NCI-H1436 treated with DMSO at 0.1 percent for 48 hours (cell line): ENCODE measurements around the gene EHD4.

Experiments
- DNase-seq: peaks from one replicate; lab custom pipeline; 2025; lab: John Stamatoyannopoulos, UW

EHD4 gene

DNA sequence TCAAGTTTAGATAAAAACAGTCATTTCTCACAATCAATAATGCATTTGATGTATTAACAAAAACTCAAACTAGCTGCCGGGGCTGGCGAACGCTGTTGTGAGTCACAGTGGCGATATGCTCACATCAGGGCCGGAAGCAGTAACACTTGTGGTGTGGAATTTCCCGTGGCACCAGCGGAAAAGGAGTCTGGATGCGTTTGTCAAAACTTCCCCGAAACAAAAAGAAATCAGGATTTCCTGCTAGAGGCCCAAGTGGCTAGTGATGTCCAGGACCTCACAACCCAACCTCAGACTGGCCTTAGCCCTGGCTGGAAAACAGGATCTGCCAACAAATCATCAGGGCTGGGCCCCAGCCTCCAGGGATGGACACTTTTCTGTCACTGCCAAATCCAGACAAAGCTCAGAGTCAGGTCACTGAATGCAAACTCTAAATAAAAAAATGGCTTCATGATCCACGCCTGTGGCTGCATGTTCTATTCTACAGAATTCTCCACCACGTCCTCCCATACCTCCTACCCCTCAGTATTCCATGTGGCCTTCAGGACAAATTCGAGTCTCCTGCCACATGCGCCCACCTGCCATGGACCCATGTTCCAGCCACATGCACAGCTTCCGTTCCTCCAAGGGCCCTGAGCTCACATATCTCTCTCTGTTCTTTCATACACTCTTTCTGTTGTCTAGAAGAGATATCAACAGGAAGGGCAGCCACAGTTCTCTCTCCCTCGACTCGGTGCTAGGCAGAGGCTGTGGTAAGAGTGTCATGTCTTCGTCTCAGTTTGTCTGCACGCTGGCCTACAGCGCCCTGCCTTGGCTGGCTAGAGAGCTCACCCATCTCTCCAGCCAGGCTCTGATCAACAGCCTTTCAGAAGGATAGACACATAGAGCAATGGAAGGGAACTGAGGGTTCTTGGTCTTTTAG lies 35.4 kb downstream of the EHD4 start:
- DNase-seq, result no peak

DNA sequence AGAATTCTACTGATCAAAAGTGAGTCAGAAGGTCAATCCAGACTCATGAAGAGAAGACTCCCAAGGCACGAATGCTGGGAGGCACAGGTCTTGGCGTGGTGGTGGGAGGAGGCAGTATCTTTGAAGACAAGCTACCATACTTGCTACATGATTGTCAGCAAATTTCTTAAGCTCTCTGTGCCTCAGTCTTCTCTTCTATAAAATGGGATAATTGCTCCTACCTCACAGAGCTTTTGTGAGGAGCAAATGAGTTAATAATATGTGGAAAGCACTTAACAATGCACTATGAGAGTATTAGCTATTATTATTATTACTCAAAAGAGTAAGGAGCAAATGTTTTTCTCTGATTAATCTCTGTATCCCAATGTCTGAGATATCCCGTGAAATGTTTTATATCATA lies 36.2 kb downstream of the EHD4 start:
- DNase-seq, result no peak

DNA sequence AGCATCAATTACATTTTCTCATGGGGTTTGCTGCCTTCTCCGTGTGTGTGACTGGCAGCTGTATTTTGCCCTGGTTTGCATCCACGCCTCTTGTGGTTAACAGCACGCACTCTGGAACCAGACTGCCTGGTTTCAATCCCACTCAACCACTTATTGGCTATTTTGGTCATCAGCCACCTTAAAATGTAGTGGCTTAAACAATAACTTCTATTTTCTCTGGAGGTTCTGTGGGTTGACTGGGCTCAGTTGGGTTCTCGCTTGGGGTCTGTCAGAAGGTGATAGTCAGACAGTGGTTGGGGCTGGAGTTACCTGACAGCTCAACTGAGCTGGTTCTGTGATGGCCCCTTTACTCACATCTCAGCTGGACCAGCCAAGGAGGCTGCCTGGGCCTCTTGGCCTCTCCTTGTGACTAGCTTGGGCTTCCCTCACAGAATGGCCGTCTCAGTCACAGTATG lies 36.8 kb downstream of the EHD4 start:
- DNase-seq, result no peak

DNA sequence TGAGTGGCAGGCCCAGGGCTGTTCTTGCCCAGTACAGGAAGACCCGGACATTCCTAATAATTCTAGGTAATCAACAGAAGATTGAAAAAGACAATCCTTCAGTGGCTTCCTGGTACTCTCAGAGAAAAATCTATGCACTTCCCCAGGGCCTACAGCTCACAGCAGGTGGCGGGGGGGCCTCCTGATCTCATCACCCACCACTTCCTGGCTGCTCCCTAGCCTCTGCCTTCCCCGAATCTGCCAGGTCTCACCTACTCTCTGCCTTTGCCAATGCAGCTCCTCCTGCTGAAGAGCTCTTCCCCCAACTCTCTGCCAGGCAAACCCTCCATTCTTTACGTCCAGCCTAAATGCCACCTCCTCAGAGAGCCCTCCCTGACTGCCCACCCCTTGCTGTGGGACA lies 37.5 kb downstream of the EHD4 start:
- DNase-seq, result no peak

DNA sequence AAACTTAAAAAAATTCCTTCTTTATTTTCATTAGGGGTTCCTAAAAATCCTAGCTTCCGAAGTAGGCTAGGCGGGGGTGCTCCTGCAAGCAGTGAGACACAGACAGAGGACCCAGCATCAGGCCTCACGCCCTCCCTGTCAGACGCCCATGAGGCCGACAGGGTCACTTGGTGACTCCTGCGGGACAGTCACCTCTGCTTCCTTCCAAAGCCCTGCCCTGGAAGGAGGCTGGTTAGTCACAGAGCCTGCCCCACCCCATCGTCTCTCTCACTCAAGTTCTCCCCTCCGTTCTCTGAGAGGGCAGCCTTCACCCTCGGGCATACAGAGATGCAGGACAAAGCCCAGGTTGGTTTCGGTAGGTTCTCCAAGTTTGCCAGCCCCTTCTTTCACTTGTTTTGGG lies 38.6 kb downstream of the EHD4 start:
- DNase-seq, result no peak

DNA sequence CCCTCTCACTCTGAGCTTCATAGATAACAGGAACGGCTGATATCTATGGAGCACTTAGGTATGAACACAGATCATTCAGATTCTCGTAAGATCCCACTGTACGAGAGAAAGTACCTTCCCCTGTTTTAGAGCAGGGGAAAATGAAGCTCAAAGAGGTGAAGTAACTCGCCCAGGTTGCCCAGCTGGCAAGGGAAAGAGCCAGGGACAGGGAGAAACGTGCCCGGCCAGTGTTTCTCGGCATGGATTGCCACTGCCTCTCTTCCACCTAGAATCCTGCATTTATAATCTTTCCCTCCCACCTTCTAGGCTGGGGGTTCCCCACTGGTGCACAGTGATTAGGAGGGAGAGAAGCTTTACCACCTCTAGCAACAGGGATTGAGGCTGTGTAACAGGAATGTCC lies 39.0 kb downstream of the EHD4 start:
- DNase-seq, result no peak

DNA sequence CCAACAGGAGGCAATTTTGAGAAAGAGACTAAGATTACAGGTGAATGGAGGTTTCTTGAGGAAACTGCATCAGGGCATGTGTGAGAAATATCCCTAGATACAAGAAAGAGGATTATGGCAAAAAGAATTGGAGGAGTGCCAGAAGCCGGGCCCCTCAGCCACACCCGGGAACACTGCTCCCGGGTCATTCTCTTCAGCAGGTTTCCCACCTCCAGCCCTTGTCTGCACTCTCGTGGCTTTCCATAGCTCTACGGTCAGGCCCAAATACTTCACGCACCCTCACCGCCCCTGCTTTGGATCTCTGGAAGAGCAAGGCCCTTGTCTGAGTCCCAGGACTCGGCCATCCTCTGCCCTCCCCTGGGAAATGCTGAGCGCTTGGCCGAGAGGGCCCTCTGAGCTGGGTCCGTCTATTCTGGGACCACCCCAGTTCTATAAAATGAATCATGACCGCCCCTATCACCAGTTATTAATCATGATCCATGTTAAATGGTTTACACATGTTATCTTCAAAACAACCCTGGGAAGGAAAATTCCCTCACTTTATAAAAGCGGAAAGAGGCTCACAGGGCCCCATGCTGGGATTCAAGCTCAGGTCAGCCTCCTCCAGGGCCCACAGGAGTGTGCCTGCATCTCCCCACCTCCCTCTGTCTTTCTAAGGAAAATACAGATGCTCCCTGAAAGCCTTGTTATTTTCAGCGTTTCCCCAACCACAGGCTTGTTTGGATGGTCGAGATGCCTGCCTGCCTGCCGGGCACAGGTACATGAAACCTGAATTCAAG lies 39.7 kb downstream of the EHD4 start:
- no peak for DNase-seq

DNA sequence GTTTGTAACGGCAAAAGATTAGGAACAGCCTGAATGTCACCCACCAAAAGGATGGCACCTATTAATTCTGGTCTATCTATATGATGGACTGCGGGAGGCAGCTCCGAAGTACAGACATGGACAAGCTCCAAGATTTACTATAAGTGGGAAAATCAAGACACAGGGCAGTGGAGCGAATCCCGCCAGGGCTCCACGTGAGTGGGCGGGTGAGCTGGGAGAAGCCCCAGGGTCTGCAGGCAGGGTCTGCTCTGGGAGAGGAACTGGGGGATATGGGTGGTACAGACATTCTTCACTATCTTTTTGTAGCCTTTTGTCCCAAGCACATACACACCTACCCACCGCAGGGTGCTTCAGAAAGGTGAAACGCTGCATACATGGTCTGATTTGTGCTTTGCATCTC lies 40.3 kb downstream of the EHD4 start:
- no peak for DNase-seq

DNA sequence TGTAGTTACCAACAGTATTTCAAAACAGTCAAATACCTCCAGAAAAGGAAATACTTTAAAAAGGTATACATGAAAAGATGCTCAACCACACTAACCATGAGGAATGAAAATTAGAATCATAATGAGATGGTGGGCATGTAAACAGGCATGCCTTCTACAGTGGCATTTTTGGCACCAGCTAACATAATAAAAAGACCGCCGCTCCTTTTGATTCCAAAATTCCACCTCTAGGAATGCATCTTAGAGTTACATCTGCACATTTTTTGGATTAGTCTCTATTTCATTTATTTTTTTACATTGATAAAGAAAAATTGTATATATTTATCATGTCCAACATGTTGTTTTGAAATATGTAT lies 41.5 kb downstream of the EHD4 start:
- DNase-seq, result no peak

DNA sequence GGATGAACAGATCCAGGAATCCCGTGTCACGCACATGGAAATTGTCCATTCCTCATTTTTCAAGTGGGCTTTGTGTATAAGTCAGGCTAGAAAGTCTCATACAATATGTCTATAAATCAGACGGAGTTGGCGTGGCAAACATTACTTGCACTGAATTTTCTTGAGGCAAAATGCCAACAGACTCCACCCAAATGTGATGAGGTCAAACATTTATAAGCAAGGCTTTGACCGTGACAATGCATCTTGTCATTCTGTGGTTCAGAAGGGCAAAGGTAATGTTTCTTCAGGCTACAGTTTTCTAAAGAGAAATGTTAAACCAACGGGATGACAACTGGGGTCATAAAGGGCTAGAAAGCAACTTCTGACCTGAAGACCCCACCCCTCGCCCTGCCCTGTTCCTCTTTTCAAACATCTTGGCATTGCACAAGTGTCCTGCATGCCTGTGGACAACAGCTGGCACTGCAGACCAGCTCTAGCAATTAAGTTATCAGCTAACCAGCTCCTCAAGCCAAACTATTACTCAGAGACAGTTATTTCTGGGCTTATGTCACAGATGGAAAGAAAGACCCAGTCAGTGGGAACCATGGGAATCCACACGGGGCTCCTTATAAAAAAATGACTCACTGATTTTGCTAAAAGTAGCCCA lies 42.0 kb downstream of the EHD4 start:
- no peak for DNase-seq

DNA sequence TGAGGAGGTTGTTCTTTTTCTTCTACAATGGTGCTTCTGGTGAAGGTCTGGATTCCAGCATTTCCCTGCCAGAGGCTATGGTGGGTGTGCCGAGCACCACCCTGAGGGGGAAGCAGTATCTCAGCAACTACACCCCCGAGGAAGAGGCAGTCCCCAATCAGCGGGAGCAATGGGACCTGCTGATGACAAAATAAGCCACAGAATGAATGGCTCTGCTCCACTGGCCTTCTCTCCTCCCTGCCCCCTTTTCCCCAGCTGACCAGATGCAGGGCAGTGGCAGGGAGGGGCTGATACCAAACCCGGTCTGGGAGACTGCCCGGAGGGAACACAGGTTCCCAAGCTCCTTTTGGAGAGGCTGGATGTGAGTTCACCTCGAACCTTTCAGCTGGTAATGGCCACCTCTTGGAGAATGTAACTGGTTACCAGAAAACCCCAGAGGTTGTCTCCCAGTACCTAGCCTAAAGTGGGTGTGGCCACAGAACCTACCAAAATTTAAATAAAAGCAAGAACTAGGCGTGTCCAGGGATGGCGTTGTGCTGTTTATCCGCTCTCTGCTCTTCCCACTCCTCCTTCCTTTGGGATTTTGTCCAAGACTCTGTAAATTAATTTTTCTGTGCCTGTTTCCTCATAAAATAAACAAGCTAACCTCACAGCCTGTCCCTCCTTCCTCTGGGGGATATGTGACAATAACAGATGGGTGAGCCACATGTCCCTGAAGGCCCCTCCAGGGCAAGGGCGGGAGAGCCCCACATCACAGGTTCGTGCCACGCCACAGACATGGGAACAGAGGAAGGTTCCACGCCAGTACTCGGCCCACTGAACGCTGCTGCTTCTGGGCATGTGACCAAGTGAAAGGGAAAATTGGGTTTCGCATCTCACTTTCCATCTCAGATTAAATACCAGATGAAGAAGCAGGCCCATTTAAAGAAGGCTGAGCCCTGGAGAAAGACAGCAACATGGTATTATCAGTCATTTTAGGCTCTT lies 43.4 kb downstream of the EHD4 start:
- DNase-seq, result no peak

DNA sequence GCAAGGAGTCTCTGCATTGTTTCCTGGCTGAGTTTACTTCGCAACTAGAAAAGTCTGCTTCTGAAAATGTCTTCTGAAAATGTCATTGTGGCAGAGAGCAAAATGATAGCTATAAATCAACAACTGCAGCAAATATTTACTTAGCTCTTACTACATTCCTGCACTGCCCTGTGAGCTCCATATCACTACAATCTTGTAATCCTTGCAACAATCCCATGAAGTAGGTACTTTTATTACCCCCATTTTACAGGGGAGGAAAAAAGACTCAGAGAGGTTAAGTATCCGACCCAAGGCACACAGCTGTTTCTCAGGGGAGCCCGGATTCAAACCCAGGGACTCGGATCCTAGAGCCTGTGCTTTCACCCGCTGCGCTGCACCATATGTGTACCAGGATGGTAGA lies 44.3 kb downstream of the EHD4 start:
- DNase-seq, result no peak

DNA sequence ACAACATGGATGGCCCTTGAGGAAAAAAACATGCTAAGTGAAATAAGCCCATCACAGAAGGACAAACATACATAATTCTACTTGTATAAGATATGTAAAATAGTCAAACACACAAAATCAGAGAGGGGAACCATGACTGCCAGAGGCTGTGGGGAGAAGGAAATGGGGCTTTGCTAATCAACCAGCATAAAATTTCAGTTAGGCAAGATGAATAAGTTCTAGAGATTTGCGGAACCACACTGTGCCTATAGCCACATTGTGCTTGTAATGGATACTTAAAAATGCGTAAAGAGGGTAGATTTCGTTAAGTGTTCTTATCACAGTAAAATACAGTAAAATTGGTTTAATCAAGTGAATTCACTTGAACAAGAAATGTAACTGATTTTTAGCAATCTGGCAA lies 44.8 kb downstream of the EHD4 start:
- no peak for DNase-seq

DNA sequence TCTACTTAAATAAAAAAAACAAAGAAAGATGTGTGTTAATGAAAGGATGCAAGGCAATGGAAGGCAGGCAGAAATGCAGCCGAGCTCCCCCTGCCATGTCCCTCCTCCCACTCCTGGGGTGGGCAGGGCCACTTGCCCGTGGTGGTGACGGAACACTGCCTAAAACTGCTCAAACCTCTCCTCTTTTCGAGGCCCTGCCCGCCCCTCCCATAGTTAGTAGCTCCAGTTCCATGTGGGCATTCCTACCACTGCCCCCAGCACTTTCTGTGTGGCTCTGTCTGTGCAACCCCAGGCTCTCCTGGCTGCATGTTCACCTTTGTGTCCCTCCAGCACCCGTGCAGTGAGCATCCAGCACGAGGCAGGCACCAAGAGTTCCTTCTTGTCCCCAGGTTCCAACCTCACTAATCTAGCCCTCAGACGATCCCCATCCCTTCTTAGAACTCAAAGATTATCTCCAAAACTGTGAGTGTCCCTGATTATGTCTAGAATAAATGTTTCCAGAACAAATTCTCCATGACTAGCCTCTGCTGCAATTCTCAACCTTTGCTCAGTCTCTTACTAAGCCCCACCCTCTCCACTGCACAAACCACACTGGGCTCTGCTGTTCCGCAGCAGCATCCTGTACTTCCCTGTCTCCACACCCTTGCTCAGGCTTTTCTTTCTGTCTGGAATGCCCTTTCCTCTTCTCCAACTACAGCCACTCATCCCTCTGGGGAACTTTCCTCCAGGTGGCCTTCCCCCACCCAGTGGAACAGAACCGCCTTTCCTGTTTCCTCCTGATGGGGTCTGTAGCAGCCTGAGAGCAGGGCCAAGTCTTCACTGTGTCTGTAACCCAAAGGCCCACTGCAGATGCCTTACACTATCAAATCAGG lies 45.9 kb downstream of the EHD4 start:
- DNase-seq, result no peak

DNA sequence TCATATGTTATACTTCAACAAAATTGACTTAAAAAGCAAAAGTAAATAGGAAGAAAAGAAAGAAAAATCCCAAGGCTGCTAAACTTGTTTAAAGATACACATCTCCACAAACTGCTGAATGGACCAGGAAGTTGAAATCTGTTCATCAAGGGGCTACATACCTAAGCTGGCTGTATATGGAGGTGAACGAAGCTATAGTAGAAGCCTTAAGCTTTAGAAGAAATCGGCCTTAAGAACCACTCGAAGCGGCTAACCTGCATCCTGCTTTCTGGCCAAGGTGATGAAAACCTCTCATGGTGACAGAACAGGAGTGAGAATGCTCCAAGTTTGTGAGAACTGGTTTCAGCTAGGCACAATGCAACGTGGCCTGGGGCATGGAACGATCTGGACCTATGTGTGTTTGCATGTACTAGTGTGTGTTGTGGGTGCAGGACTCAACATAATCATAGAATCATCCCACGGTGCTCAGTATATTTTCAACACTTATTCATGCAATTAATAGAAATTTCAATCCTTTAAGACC lies 47.2 kb downstream of the EHD4 start:
- DNase-seq, result no peak

DNA sequence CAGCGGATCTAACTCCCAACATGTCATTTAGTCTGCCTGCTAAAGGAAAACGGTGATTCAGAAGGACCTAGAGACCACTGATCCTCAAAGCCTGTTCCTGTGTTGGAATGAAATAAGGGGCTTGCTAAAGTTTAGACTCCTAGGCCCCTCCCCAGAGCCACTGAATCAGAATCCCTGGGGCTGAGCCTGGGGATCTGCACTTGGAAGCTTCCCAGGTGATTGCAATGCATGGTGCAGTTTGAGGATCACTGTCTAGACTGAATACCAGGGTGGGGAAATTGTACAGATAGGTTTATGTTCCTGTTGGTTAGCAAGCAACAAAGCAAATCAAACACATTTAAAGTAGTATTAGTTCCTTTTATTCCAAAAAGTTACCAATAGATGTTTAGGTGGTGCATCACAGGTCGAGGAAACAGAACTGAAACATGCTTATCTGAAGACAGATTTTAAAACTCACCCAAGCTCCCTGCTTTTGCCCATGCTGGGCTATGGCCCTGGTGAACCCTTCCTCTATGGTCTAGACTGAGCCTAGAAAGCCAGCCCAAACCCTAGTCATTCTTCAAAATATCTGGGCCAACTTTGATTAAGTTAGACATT lies 48.9 kb downstream of the EHD4 start:
- no peak for DNase-seq

DNA sequence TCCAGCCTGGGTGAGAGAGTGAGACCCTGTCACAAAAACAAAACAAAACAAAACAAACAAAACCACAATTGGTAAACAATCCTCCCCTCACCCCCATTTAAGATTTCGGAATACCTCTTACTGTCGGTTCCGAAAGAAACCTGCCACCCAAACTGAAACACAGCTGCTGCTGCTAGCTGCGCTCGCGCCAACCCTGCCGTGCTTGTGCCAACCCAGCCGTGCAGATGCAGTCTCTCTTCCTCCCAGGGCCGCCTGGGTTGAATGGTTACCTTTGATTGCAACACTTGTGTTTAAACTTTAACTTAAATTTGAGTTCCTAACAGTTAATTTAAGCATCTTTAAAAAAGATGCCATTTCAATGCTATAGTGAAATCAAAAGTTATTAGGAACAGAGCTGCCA lies 50.0 kb downstream of the EHD4 start:
- no peak for DNase-seq

DNA sequence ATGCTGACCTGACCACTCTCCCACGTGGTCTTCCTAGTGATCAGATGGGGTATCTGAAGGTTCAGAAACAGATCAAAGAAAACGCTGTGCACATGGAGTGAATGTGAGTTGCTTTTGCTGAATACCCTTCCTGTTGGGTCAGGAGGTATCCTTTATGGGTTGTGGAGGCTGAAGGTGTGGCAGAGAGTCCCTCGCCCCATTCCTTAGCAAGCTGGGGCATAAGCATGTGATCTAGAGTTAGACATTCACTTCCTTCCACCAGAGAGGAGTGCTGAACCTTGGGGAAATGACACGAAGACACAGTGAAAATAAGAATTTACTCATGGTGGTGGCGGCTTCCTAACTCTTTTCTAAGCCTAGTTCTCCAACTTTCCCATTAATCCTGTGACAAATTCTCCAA lies 50.7 kb downstream of the EHD4 start:
- no peak for DNase-seq

DNA sequence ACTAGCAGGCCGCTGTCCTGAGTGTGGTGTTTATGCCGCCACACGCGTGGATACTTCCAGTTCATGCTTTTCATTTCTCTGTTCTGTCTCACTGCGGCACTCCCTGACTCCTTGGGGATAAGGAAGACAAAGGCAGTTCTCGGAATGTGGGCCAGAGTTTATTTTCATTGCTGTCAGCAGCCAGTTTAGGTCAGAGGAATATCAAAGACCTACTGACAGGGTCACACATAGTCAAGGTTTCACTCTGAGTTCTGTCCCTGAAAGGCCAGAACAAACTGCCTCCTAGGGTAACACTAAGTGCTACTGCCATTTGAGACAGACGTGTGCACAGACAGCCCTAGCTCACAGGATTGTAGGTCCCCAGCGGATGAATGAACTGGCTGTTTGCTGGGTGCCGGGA lies 51.2 kb downstream of the EHD4 start:
- no peak for DNase-seq

DNA sequence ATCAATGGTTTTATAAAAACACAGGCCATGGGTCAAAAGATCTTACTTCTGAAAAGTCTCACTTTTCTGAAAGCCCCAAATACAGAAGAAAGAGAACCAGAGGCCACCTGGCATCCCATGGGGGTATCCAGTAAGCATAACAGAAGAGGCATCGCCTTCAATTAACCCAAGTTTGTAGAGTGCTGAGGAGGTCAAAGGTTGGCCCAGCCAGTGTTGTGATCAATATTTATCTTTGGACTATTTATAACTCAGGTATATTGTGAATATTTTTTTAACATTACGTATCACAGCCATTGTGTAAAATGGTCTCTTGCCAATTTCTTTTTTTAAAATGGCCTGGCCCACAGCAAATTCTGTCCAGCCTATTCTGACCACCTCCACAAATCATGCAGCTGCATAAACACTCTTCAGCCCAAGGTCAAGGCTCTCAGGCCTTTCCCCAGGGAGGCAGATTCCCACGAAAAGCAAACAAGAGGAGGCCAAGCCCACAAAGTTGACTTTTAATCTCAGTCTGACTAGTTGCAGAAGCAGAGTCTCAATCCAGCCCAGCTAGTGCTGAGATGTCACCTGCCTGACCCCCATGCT lies 52.3 kb downstream of the EHD4 start:
- no peak for DNase-seq
